DND-41 (cell line): Measurements from ENCODE around the gene MLH1.

ENCODE experiments used
- EZH2 ChIP-seq: IDR thresholded peaks from 3 replicates; pipeline ENCODE4 v1.6.1; 2012; ENCODE audit warnings: borderline replicate concordance, low read depth, mild to moderate bottlenecking, moderate library complexity, low read length, inconsistent platforms; ENCODE audit not compliant: severe bottlenecking
- TF ChIP-seq, protein P1 (sequence below): IDR thresholded peaks from 2 replicates; pipeline ENCODE4 v1.5.1; 2012; ENCODE audit warnings: borderline replicate concordance, low read length, moderate library complexity, mild to moderate bottlenecking; ENCODE audit not compliant: poor library complexity, severe bottlenecking; ENCODE audit errors: extremely low read depth

- TF ChIP-seq, protein P1, sequence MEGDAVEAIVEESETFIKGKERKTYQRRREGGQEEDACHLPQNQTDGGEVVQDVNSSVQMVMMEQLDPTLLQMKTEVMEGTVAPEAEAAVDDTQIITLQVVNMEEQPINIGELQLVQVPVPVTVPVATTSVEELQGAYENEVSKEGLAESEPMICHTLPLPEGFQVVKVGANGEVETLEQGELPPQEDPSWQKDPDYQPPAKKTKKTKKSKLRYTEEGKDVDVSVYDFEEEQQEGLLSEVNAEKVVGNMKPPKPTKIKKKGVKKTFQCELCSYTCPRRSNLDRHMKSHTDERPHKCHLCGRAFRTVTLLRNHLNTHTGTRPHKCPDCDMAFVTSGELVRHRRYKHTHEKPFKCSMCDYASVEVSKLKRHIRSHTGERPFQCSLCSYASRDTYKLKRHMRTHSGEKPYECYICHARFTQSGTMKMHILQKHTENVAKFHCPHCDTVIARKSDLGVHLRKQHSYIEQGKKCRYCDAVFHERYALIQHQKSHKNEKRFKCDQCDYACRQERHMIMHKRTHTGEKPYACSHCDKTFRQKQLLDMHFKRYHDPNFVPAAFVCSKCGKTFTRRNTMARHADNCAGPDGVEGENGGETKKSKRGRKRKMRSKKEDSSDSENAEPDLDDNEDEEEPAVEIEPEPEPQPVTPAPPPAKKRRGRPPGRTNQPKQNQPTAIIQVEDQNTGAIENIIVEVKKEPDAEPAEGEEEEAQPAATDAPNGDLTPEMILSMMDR: no peak
- no peak for TF ChIP-seq EZH2
Observed at GRCh38 chr3:37039161-37039846, 46.0 kb downstream of the MLH1 start.
